ENCODE results near the gene MAGEB1.

Gene MAGEB1

DNA sequence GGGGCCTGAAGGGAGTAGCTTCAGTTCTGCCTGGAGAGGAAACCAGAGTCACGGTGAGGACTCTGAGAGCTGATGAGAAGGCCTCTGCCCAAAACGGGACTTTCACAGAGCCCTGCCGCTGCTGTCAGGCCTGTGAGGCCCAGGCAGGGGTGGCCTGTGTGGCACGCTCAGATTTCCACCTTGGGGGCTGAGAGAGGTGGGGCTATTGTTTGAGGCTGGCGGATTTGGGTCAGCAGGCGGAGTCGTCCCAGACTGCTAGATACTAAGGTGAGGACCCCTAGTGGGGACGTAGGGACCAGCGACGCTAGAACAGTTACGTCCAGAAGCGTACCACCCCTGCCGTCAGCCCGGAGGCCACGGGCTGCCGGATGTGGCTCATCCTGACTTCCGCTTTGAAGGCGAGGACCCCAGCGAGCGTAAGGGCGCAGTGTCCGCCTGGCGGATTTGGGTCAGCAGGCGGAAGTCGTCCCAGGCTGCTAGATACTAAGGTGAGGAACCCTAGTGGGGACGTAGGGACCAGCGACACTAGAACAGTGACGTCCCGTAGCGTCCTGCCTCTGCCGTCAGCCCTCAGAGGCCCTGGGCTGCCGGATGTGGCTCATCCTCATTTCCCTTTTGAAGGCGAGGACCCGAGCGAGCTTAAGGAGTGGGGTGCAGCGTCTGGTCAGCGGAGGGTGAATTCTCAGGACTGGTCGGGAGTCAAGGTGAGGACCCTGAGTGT, at the start of gene MAGEB1:
MAGEB1 (plus strand) TSS at position 378 of the 721 bp plus-strand sequence. CDS start 3,348 bp downstream, outside the sequence.
- no peak for ATAC-seq (replicated peaks)
- Mint-ChIP-seq H3K4me1 (no peaks in the 10 kb centered on the region), H3K36me3 (no peaks in the 10 kb centered on the region), H3K27me3 (peaks cover 0 to 3% of the 10 kb centered on the region in 2 donors), H3K27ac (no peak within 1 kb of the TSS), H3K9me3 (peaks cover 0 to 7% of the 10 kb centered on the region in 2 donors), H3K4me3 (no peak within 1 kb of the TSS)
- no peak for DNase-seq

DNA sequence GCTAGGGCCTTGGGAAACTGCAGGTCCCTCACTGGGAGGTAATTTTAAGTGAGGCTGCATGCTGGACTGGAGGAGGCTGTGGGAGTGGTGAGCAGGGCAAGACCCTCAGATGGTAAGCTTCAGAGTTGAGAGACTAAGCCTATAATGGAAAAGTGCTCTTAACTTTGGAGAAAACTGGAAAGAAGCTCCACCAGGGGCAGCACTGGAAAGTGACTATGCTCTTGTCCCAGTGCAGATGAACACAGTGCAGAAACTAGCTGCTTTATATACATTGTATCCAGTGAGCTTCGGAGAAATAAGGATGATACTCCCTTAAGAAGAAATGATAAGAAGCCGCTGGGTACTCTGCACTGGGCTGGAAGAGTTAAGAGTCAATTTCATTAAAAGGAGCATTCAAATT, 34.8 kb upstream of the MAGEB1 start:
- ATAC-seq (replicated peaks) = no peak
- no peak overlapping the region for H3K27ac Mint-ChIP-seq
- H3K4me1 Mint-ChIP-seq = no peaks in the 10 kb centered on the region

GRCh38 chrX:30215357-30215843, 31.5 kb upstream of the MAGEB1 start, which contains the start of gene MAGEB2:
MAGEB2 (plus strand) TSS chrX:30215563; CDS start chrX:30218581, 3,018 bp downstream.
- no peak within 1 kb of the TSS for H3K27ac Mint-ChIP-seq
- H3K9me3 Mint-ChIP-seq = no peaks in the 10 kb centered on the region
- no peak within 1 kb of the TSS for H3K4me3 Mint-ChIP-seq
- DNase-seq (no peak), ATAC-seq (replicated peaks) (no peak)
- no peaks in the 10 kb centered on the region for H3K4me1 Mint-ChIP-seq
- H3K36me3 Mint-ChIP-seq = no peaks in the 10 kb centered on the region
- H3K27me3 Mint-ChIP-seq = no peaks in the 10 kb centered on the region

More for the DNA sequence above, 34.8 kb upstream of the MAGEB1 start:
- Mint-ChIP-seq H3K27me3 (peaks cover 0 to 6% of the 10 kb centered on the region in 2 donors), H3K36me3 (no peaks in the 10 kb centered on the region), H3K4me3 (no peak overlapping the region), H3K9me3 (no peaks in the 10 kb centered on the region)
- DNase-seq = no peak

DNA sequence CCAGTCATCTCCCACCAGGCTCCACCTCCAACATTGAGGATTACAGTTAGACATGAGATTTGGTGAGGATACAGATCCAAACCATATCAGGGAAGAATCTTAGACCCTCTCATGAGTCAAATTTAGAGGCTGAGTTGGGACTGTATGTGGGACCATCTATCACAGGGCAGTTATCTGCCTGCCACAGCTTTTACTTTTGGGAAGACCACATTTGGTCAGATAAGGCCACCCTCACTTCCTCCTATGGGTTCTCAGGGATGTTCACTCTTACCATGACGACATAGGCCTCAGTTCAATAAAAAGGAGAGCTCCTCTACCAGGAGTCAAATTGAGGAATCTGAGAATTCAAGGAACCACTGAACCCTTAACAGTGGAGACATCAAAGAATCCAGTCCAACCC, 29.5 kb upstream of the MAGEB1 start:
- Mint-ChIP-seq H3K36me3 (no peaks in the 10 kb centered on the region), H3K9me3 (no peaks in the 10 kb centered on the region), H3K4me1 (no peaks in the 10 kb centered on the region), H3K4me3 (no peak overlapping the region), H3K27me3 (no peaks in the 10 kb centered on the region), H3K27ac (no peak overlapping the region)
- ATAC-seq (replicated peaks) (no peak), DNase-seq (no peak)

DNA sequence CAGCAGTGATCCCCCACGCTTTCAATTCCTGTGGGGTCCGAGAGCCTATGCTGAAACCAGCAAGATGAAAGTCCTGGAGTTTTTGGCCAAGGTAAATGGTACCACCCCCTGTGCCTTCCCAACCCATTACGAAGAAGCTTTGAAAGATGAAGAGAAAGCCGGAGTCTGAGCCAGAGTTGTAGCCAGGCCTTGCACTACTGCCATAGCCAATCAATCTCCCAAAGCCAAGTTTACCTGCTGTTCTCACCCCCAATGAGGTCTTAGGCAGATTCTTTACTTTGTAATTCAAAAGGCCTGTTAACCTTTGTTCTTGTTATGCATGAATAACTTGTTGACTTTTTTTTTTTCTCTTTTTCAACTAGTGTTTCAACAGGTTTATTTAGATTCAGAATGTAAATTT, 27.6 kb upstream of the MAGEB1 start:
- H3K27me3 Mint-ChIP-seq = no peaks in the 10 kb centered on the region

DNA sequence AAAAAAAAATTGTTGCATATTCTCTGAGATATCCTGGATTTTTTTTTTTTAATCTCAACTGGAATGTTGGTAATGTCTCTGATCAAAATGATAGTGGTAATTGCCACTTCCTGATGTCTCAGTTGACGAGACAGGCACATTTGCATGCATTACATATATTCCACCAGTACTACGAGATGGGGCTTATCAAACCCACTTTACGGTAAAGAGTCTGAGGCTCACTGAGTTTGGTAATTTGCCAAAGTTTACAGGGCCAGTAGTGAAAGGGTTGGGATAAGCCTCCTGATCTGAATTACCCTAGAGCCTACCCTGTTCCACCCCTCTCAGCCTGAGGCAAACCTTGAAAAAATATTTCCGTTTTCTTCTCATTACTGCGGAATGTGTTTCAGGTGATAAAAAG, 26.3 kb upstream of the MAGEB1 start:
- ATAC-seq (replicated peaks) (no peak), DNase-seq (no peak)
- H3K4me1 Mint-ChIP-seq = no peaks in the 10 kb centered on the region
- no peaks in the 10 kb centered on the region for H3K36me3 Mint-ChIP-seq
- H3K9me3 Mint-ChIP-seq = no peaks in the 10 kb centered on the region
- H3K4me3 Mint-ChIP-seq = no peak overlapping the region
- no peak overlapping the region for H3K27ac Mint-ChIP-seq
- H3K27me3 Mint-ChIP-seq = no peaks in the 10 kb centered on the region

More for the DNA sequence above, 27.6 kb upstream of the MAGEB1 start:
- H3K27ac Mint-ChIP-seq = no peak overlapping the region
- no peaks in the 10 kb centered on the region for H3K36me3 Mint-ChIP-seq
- H3K9me3 Mint-ChIP-seq = no peaks in the 10 kb centered on the region
- no peaks in the 10 kb centered on the region for H3K4me1 Mint-ChIP-seq
- no peak for DNase-seq
- no peak overlapping the region for H3K4me3 Mint-ChIP-seq
- ATAC-seq (replicated peaks) = no peak

GRCh38 chrX:30224536-30224935, 22.4 kb upstream of the MAGEB1 start:
- no peaks in the 10 kb centered on the region for H3K4me1 Mint-ChIP-seq
- ATAC-seq (replicated peaks) = no peak

GRCh38 chrX:30228526-30228925, 18.4 kb upstream of the MAGEB1 start:
- Mint-ChIP-seq H3K4me3 (no peak overlapping the region), H3K27ac (peak overlapping the region; percentile 51), H3K9me3 (no peaks in the 10 kb centered on the region), H3K36me3 (no peaks in the 10 kb centered on the region), H3K27me3 (peaks cover 0 to 4% of the 10 kb centered on the region in 2 donors), H3K4me1 (no peaks in the 10 kb centered on the region)
- DNase-seq (no peak), ATAC-seq (replicated peaks) (no peak)

More at GRCh38 chrX:30224536-30224935, 22.4 kb upstream of the MAGEB1 start:
- Mint-ChIP-seq H3K4me3 (no peak overlapping the region), H3K36me3 (no peaks in the 10 kb centered on the region), H3K27me3 (peaks cover 0 to 4% of the 10 kb centered on the region in 2 donors), H3K9me3 (no peaks in the 10 kb centered on the region), H3K27ac (no peak overlapping the region)
- DNase-seq = no peak

DNA sequence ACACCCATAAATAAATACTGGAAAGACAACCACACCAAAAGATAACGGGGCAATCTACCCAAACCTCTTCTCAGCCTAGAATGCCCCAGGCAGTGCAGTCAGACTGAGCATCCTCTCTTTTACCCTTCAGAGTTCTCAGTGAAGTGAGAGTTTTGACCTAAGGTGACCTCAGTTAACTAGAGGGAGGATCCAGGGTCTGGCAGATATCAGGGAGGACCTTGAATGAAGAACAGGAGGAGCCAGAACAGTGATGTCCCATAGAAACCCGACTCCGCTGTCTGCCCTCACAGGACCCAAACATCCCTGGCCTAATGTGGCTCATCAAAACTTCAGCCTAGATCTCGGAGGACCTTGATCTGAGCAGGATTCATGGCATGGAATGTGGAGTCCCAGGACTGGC, 16.6 kb upstream of the MAGEB1 start, which contains the start of gene MAGEB3:
MAGEB3 (plus strand) TSS at position 263 of the 400 bp plus-strand sequence. CDS start 5,268 bp downstream, outside the sequence.
- no peak for ATAC-seq (replicated peaks)
- H3K27ac Mint-ChIP-seq = no peak within 1 kb of the TSS

DNA sequence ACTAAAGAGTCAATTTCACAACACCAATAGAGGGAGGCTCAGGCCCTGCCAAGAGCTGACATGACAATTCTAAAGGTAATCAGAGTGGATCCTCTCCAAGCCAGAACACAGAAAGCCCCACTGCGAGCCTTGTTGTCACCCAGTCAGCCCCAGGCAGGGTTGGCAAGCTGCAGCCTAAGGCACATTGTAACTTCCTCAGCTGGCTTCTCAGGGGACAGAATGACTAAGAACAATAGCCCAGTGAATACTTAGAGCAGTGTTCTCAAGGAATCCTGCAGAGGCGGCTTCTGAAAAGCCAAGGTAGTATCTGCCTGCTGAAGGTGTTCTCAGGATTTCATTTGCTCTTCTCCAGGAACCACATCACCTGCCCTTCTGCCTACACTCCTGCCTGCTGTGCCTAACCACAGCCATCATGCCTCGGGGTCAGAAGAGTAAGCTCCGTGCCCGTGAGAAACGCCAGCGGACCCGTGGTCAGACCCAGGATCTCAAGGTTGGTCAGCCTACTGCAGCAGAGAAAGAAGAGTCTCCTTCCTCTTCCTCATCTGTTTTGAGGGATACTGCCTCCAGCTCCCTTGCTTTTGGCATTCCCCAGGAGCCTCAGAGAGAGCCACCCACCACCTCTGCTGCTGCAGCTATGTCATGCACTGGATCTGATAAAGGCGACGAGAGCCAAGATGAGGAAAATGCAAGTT, 5.1 kb upstream of the MAGEB1 start, which contains the start of gene MAGEB4:
MAGEB4 (plus strand) TSS at position 277 of the 692 bp plus-strand sequence; CDS start at position 413, 136 bp downstream.
- no peak for DNase-seq
- Mint-ChIP-seq H3K27me3 (no peaks in the 10 kb centered on the region), H3K4me3 (no peak within 1 kb of the TSS), H3K27ac (no peak within 1 kb of the TSS), H3K9me3 (peaks cover 0 to 3% of the 10 kb centered on the region in 2 donors), H3K4me1 (no peaks in the 10 kb centered on the region), H3K36me3 (no peaks in the 10 kb centered on the region)
- no peak for ATAC-seq (replicated peaks)

More for the DNA sequence above, 16.6 kb upstream of the MAGEB1 start, which contains the start of gene MAGEB3:
- no peaks in the 10 kb centered on the region for H3K36me3 Mint-ChIP-seq
- no peaks in the 10 kb centered on the region for H3K4me1 Mint-ChIP-seq
- no peak for DNase-seq
- H3K27me3 Mint-ChIP-seq = peaks cover 0 to 8% of the 10 kb centered on the region in 2 donors
- no peak within 1 kb of the TSS for H3K4me3 Mint-ChIP-seq
- H3K9me3 Mint-ChIP-seq = no peaks in the 10 kb centered on the region

- DNase-seq = no peak
- Mint-ChIP-seq H3K27me3 (peaks cover 0 to 3% of the 10 kb centered on the region in 2 donors), H3K4me3 (no peak overlapping the region), H3K9me3 (peaks cover 0 to 7% of the 10 kb centered on the region in 2 donors), H3K4me1 (no peaks in the 10 kb centered on the region), H3K27ac (no peak overlapping the region), H3K36me3 (no peaks in the 10 kb centered on the region)
- peak; percentile 33 to 74 for ATAC-seq (replicated peaks)
These were observed 1.9 kb downstream of the MAGEB1 start for GRCh38 chrX:30248854-30249253.

- ATAC-seq (replicated peaks) (peak in 1 of 2 donors; percentile 65), DNase-seq (no peak)
- Mint-ChIP-seq H3K9me3 (peaks cover 2 to 6% of the 10 kb centered on the region in 2 donors), H3K27ac (no peak overlapping the region), H3K4me1 (no peaks in the 10 kb centered on the region), H3K27me3 (peaks cover 3 to 5% of the 10 kb centered on the region in 2 donors), H3K36me3 (no peaks in the 10 kb centered on the region), H3K4me3 (no peak overlapping the region)
These were observed 6.3 kb downstream of the MAGEB1 start for GRCh38 chrX:30253257-30253656.

DNA sequence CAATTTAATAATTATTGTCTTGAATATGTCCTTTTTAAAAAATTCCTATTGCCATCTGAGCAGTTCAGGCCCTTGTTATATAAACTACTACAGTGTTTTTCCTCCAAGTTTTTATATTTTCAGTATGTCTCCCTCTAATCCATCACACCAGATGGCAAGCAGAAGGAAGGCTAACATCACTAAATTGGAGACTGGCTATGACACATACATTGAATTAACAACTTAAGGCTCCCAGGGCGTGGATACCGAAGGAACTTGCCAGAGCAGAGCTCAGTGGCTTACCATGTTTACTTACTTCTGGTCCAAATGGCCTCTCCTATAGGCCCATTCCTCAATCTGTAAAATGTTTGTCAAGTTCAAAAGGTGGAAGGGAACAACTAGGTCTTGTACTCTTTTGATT, 13.0 kb downstream of the MAGEB1 start:
- no peaks in the 10 kb centered on the region for H3K36me3 Mint-ChIP-seq
- no peak for ATAC-seq (replicated peaks)
- H3K9me3 Mint-ChIP-seq = peaks cover 2 to 3% of the 10 kb centered on the region in 2 donors
- H3K27ac Mint-ChIP-seq = no peak overlapping the region
- H3K4me3 Mint-ChIP-seq = no peak overlapping the region
- H3K4me1 Mint-ChIP-seq = no peaks in the 10 kb centered on the region
- no peak for DNase-seq
- H3K27me3 Mint-ChIP-seq = peaks cover 0 to 5% of the 10 kb centered on the region in 2 donors

DNA sequence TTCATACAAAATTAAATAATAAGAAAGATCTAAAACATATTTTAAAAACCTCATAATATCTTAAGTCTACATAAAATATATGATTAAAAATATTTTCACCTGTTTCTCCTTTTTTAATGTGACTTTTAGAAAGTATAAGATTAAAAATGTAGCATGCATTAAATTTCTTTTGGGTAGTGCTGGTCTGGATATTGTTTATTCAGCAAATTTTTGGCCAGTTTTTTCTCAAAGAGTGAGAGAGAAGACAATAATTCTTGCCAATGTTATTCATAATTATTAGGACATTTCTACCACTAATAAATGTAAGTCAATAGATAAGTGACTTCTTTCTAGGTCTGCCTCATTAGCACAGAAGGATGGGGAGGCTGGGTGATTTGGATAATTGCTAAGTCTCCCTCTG, 14.1 kb downstream of the MAGEB1 start:
- H3K9me3 Mint-ChIP-seq = peaks cover 2% of the 10 kb centered on the region in 2 donors
- ATAC-seq (replicated peaks) (no peak), DNase-seq (no peak)
- H3K27ac Mint-ChIP-seq = no peak overlapping the region
- H3K36me3 Mint-ChIP-seq = no peaks in the 10 kb centered on the region
- peaks cover 0 to 5% of the 10 kb centered on the region in 2 donors for H3K27me3 Mint-ChIP-seq
- no peaks in the 10 kb centered on the region for H3K4me1 Mint-ChIP-seq
- no peak overlapping the region for H3K4me3 Mint-ChIP-seq

All from stimulated activated naive B cell treated with anti-CD40 and anti-IgM and Interleukin-4, amounts not matched to agents 10 μg/mL and 1 μg/mL and 100 μg/mL, for 72 hours (primary cell).